Measurements from ENCODE around the gene BCL2L1.

GRCh38 chr20:31674895-31675827 lies 47.5 kb downstream of the BCL2L1 start:
- no peak for TF ChIP-seq TAF1 (IDR thresholded peaks at IDR 0.05; ENCODE audit: borderline replicate concordance, low read depth, low read length)
- peak; percentile 60 for TF ChIP-seq POLR2A (IDR thresholded peaks at IDR 0.05; ENCODE audit: low read depth, low read length)

Measured in GM12892 (cell line).